Kidney capillary endothelial cell (primary cell): ENCODE measurements around the gene KRTAP10-7.
A peak's percentile ranks its signal among the peaks of the same experiment; 100 is the strongest.
"Not testable (repeated sequence)": the region's sequence is repeated elsewhere in the genome, so short reads cannot be mapped to it uniquely, and the experiment has no call there.

Experiments
- DNase-seq: peaks from one replicate; pipeline ENCODE4 v3.0.0-alpha.2; 2018; ENCODE audit warnings: low spot score

KRTAP10-7 gene

GRCh38 chr21:44612029-44612486, 11.7 kb downstream of the KRTAP10-7 start, which contains the start of gene KRTAP10-8:
KRTAP10-8 (plus strand) TSS chr21:44612079; CDS start chr21:44612101, 22 bp downstream.
- no peak for DNase-seq

GRCh38 chr21:44612669-44613229, 12.4 kb downstream of the KRTAP10-7 start:
- no peak for DNase-seq

GRCh38 chr21:44613386-44614155, 13.2 kb downstream of the KRTAP10-7 start:
- no peak for DNase-seq

- no peak for DNase-seq
Observed at GRCh38 chr21:44614161-44614631, 13.8 kb downstream of the KRTAP10-7 start.

GRCh38 chr21:44614961-44615391, 14.6 kb downstream of the KRTAP10-7 start:
- DNase-seq: no peak

- no peak for DNase-seq
Observed at GRCh38 chr21:44615466-44615865, 15.1 kb downstream of the KRTAP10-7 start.

GRCh38 chr21:44615911-44616590, 15.7 kb downstream of the KRTAP10-7 start:
- no peak for DNase-seq

GRCh38 chr21:44616591-44616926, 16.2 kb downstream of the KRTAP10-7 start:
- no peak for DNase-seq

- DNase-seq: no peak
Observed at GRCh38 chr21:44617071-44617501, 16.7 kb downstream of the KRTAP10-7 start.

GRCh38 chr21:44618504-44618903, 18.1 kb downstream of the KRTAP10-7 start:
- peak; percentile 2 for DNase-seq

GRCh38 chr21:44618909-44619308, 18.5 kb downstream of the KRTAP10-7 start:
- DNase-seq: peak; percentile 3

- no peak for DNase-seq
Observed at GRCh38 chr21:44619886-44620285, 19.5 kb downstream of the KRTAP10-7 start.

GRCh38 chr21:44623575-44623974, 23.2 kb downstream of the KRTAP10-7 start:
- DNase-seq: no peak

GRCh38 chr21:44625756-44626155, 25.4 kb downstream of the KRTAP10-7 start:
- no peak for DNase-seq

- no peak for DNase-seq
Observed at GRCh38 chr21:44626262-44626661, 25.9 kb downstream of the KRTAP10-7 start.

GRCh38 chr21:44626673-44627143, 26.3 kb downstream of the KRTAP10-7 start, which contains the start of gene KRTAP10-9:
KRTAP10-9 (plus strand) TSS chr21:44627093; CDS start chr21:44627172, 79 bp downstream.
- DNase-seq: no peak

- DNase-seq: not testable (repeated sequence)
Observed at GRCh38 chr21:44627181-44627822, 26.9 kb downstream of the KRTAP10-7 start.

GRCh38 chr21:44627831-44628233, 27.4 kb downstream of the KRTAP10-7 start:
- not testable (repeated sequence) for DNase-seq

- DNase-seq: no peak
Observed at GRCh38 chr21:44628707-44629391, 28.5 kb downstream of the KRTAP10-7 start.

- DNase-seq: no peak
Observed at GRCh38 chr21:44630440-44630839, 30.0 kb downstream of the KRTAP10-7 start.

GRCh38 chr21:44632067-44632466, 31.7 kb downstream of the KRTAP10-7 start:
- no peak for DNase-seq
